ENCODE data around the gene GHR. TPM values are rescaled to one million over a fixed set of nuclear protein-coding genes. Genes with fewer than 3 reads are reported as not detected.

Gene GHR
- total RNA-seq, 1 experiment from 2014 or later = 1.8 TPM

- Mint-ChIP-seq H3K9me3 (ENCODE audit: unreplicated experiment) (no peaks in the 10 kb centered on the region), H3K27ac (ENCODE audit: low read depth, unreplicated experiment) (no peak overlapping the region), H3K4me3 (ENCODE audit: unreplicated experiment) (no peak overlapping the region), H3K36me3 (ENCODE audit: insufficient read depth, unreplicated experiment) (peaks cover 6% of the 10 kb centered on the region), H3K4me1 (ENCODE audit: insufficient read depth, unreplicated experiment) (no peaks in the 10 kb centered on the region), H3K27me3 (ENCODE audit: insufficient read depth, unreplicated experiment) (no peaks in the 10 kb centered on the region)
- ChIA-PET CTCF (interaction anchor here (0.6 to 1.1 kb wide), 6 partner anchors 9 to 210 kb away, joined by 3 to 7 read pairs (median 4); no protein-coding TSS in a partner anchor), POLR2A (interaction anchor here (1.1 to 1.8 kb wide), 2 partner anchors 11 to 744 kb away, joined by 4 to 5 read pairs; partner anchors contain the start of gene RIMOC1)
- no peak for DNase-seq (ENCODE audit: unreplicated experiment)
- TF ChIP-seq CTCF (IDR thresholded peaks at IDR 0.05; ENCODE audit: unreplicated experiment) = no peak
- BruUV-seq (replicated peaks) = no TSS peak
- intact Hi-C loops (cut with micrococcal nuclease) = no loop called here
These were observed 224.8 kb downstream of the GHR start for GRCh38 chr5:42648036-42648435.

GRCh38 chr5:42648915-42649314 lies 225.7 kb downstream of the GHR start:
- CTCF ChIA-PET = interaction anchor here (0.6 to 1.6 kb wide), 4 partner anchors 66 to 1621 kb away, joined by 3 to 7 read pairs (median 4); partner anchors contain the start of gene GHR
- Mint-ChIP-seq H3K36me3 (ENCODE audit: insufficient read depth, unreplicated experiment) (peaks cover 6% of the 10 kb centered on the region), H3K27me3 (ENCODE audit: insufficient read depth, unreplicated experiment) (no peaks in the 10 kb centered on the region), H3K4me1 (ENCODE audit: insufficient read depth, unreplicated experiment) (no peaks in the 10 kb centered on the region), H3K4me3 (ENCODE audit: unreplicated experiment) (no peak overlapping the region), H3K27ac (ENCODE audit: low read depth, unreplicated experiment) (no peak overlapping the region), H3K9me3 (ENCODE audit: unreplicated experiment) (no peaks in the 10 kb centered on the region)
- POLR2A ChIA-PET = interaction anchor here (0.6 to 1.7 kb wide), 3 partner anchors 8 to 65 kb away, joined by 4 to 5 read pairs (median 4); no protein-coding TSS in a partner anchor
- no peak for DNase-seq (ENCODE audit: unreplicated experiment)
- TF ChIP-seq CTCF (IDR thresholded peaks at IDR 0.05; ENCODE audit: unreplicated experiment) = no peak
- BruUV-seq (replicated peaks) = no TSS peak
- intact Hi-C loops (cut with micrococcal nuclease) = no loop called here

GRCh38 chr5:42650084-42650483 lies 226.8 kb downstream of the GHR start:
- no TSS peak for BruUV-seq (replicated peaks)
- Mint-ChIP-seq H3K4me1 (ENCODE audit: insufficient read depth, unreplicated experiment) (peaks cover 3% of the 10 kb centered on the region), H3K9me3 (ENCODE audit: unreplicated experiment) (no peaks in the 10 kb centered on the region), H3K4me3 (ENCODE audit: unreplicated experiment) (no peak overlapping the region), H3K36me3 (ENCODE audit: insufficient read depth, unreplicated experiment) (peaks cover 6% of the 10 kb centered on the region), H3K27ac (ENCODE audit: low read depth, unreplicated experiment) (no peak overlapping the region), H3K27me3 (ENCODE audit: insufficient read depth, unreplicated experiment) (no peaks in the 10 kb centered on the region)
- no peak for TF ChIP-seq CTCF (IDR thresholded peaks at IDR 0.05; ENCODE audit: unreplicated experiment)
- ChIA-PET POLR2A (interaction anchor here (0.9 to 1.7 kb wide), 2 partner anchors 9 to 66 kb away, joined by 4 to 5 read pairs; no protein-coding TSS in a partner anchor), CTCF (interaction anchor here (0.6 to 1.6 kb wide), 2 partner anchors 133 to 227 kb away, joined by 3 to 7 read pairs; partner anchors contain the start of gene GHR)
- intact Hi-C loops (cut with micrococcal nuclease) = no loop called here
- no peak for DNase-seq (ENCODE audit: unreplicated experiment)

- H3K4me3 Mint-ChIP-seq (ENCODE audit: unreplicated experiment) = no peak overlapping the region
- H3K27ac Mint-ChIP-seq (ENCODE audit: low read depth, unreplicated experiment) = no peak overlapping the region
- intact Hi-C loops (cut with micrococcal nuclease) = no loop called here
- no peak for TF ChIP-seq CTCF (IDR thresholded peaks at IDR 0.05; ENCODE audit: unreplicated experiment)
- DNase-seq (ENCODE audit: unreplicated experiment) = no peak
- POLR2A ChIA-PET = interaction anchor here (0.6 to 1.0 kb wide), 2 partner anchors 12 to 749 kb away, joined by 3 to 4 read pairs; partner anchors contain the start of gene RIMOC1
- no peaks in the 10 kb centered on the region for H3K9me3 Mint-ChIP-seq (ENCODE audit: unreplicated experiment)
- BruUV-seq (replicated peaks) = no TSS peak
- CTCF ChIA-PET = interaction anchor here (0.5 to 4.6 kb wide), 9 partner anchors 22 to 263 kb away, joined by 3 to 66 read pairs (median 4); partner anchors contain the start of gene GHR
- H3K36me3 Mint-ChIP-seq (ENCODE audit: insufficient read depth, unreplicated experiment) = no peaks in the 10 kb centered on the region
- peaks cover 15% of the 10 kb centered on the region for H3K4me1 Mint-ChIP-seq (ENCODE audit: insufficient read depth, unreplicated experiment)
- no peaks in the 10 kb centered on the region for H3K27me3 Mint-ChIP-seq (ENCODE audit: insufficient read depth, unreplicated experiment)
These were observed 230.5 kb downstream of the GHR start for GRCh38 chr5:42653705-42654104.

Measured in MCF 10A (cell line).